ENCODE measurements around the gene TIGD1. TPM values are rescaled to one million over a fixed set of nuclear protein-coding genes. Genes with fewer than 3 reads are reported as not detected.

TIGD1 gene
- total and polyA plus RNA-seq, 2 donors from 2014 or later: 4.8 to 7.0 TPM

GRCh38 chr2:232525791-232526371 is 24.5 kb downstream of the TIGD1 start, which contains the start of gene CHRND:
Gene CHRND, plus strand, starts transcription at chr2:232526160. Its CDS starts 56 bp downstream, at chr2:232526216.
- Histone ChIP-seq H3K36me3 (ENCODE audit: control insufficient read depth in 2 of 3, insufficient read depth in 3 of 3, low read length in 3 of 3) (no peaks in the 10 kb centered on the region), H3K4me1 (ENCODE audit: control insufficient read depth in 2 of 3, insufficient read depth in 2 of 3, low read depth in 1 of 3, low read length in 3 of 3) (peaks cover 0 to 3% (median 0%) of the 10 kb centered on the region in 3 donors), H3K27ac (ENCODE audit: low read depth in 2 of 2, low read length in 2 of 2) (no peak within 1 kb of the TSS), H3K4me3 (ENCODE audit: low read length in 3 of 3) (no peak within 1 kb of the TSS), H3K27me3 (ENCODE audit: control insufficient read depth, insufficient read depth, low read length) (peaks cover 5% of the 10 kb centered on the region), H3K9ac (ENCODE audit: low read length in 3 of 3) (no peak within 1 kb of the TSS), H3K9me3 (ENCODE audit: control insufficient read depth in 2 of 3, insufficient read depth in 1 of 3, low read length in 3 of 3) (no peaks in the 10 kb centered on the region)
- intact Hi-C loops (cut with DNase I): no loop called here
- no peak for TF ChIP-seq CTCF (IDR thresholded peaks at IDR 0.05; ENCODE audit: borderline replicate concordance, extremely low read depth, insufficient read depth)
- FAIRE-seq (no peak), DNase-seq (peak in 4 of 5 donors; percentile 81 to 91 (median 85))

- Histone ChIP-seq H3K9me3 (ENCODE audit: control insufficient read depth in 2 of 3, insufficient read depth in 1 of 3, low read length in 3 of 3) (no peaks in the 10 kb centered on the region), H3K9ac (ENCODE audit: low read length in 3 of 3) (no peak overlapping the region), H3K4me3 (ENCODE audit: low read length in 3 of 3) (no peak overlapping the region), H3K27me3 (ENCODE audit: control insufficient read depth, insufficient read depth, low read length) (peaks cover 5% of the 10 kb centered on the region), H3K4me1 (ENCODE audit: control insufficient read depth in 2 of 3, insufficient read depth in 2 of 3, low read depth in 1 of 3, low read length in 3 of 3) (peaks cover 0 to 3% (median 0%) of the 10 kb centered on the region in 3 donors), H3K27ac (ENCODE audit: low read depth in 2 of 2, low read length in 2 of 2) (no peak overlapping the region), H3K36me3 (ENCODE audit: control insufficient read depth in 2 of 3, insufficient read depth in 3 of 3, low read length in 3 of 3) (no peaks in the 10 kb centered on the region)
- TF ChIP-seq CTCF (IDR thresholded peaks at IDR 0.05; ENCODE audit: borderline replicate concordance, extremely low read depth, insufficient read depth): no peak
- intact Hi-C loops (cut with DNase I): no loop called here
- DNase-seq (no peak), FAIRE-seq (no peak)
These were observed 25.2 kb downstream of the TIGD1 start for GRCh38 chr2:232525199-232525598.

- intact Hi-C loops (cut with DNase I): no loop called here
- Histone ChIP-seq H3K4me1 (ENCODE audit: control insufficient read depth in 2 of 3, insufficient read depth in 2 of 3, low read depth in 1 of 3, low read length in 3 of 3) (peaks cover 0 to 3% (median 0%) of the 10 kb centered on the region in 3 donors), H3K9me3 (ENCODE audit: control insufficient read depth in 2 of 3, insufficient read depth in 1 of 3, low read length in 3 of 3) (no peaks in the 10 kb centered on the region), H3K36me3 (ENCODE audit: control insufficient read depth in 2 of 3, insufficient read depth in 3 of 3, low read length in 3 of 3) (no peaks in the 10 kb centered on the region), H3K4me3 (ENCODE audit: low read length in 3 of 3) (no peak overlapping the region), H3K27me3 (ENCODE audit: control insufficient read depth, insufficient read depth, low read length) (peaks cover 5% of the 10 kb centered on the region), H3K27ac (ENCODE audit: low read depth in 2 of 2, low read length in 2 of 2) (no peak overlapping the region), H3K9ac (ENCODE audit: low read length in 3 of 3) (no peak overlapping the region)
- no peak for TF ChIP-seq CTCF (IDR thresholded peaks at IDR 0.05; ENCODE audit: borderline replicate concordance, extremely low read depth, insufficient read depth)
- no peak for FAIRE-seq
- DNase-seq: no peak
These were observed 25.6 kb downstream of the TIGD1 start for GRCh38 chr2:232524771-232525170.

Data from kidney (tissue), 14 donors.